Measurements from ENCODE around the gene TRIM52. TPM values are rescaled to one million over a fixed set of nuclear protein-coding genes. Genes with fewer than 3 reads are reported as not detected.

The TRIM52 gene
- total and polyA plus RNA-seq, 9 of the 15 experiments (the other 6 are each of a cell fraction or from before 2014, with no cell fraction given) = 3.3 to 21.9 (median 13.5) TPM

DNA sequence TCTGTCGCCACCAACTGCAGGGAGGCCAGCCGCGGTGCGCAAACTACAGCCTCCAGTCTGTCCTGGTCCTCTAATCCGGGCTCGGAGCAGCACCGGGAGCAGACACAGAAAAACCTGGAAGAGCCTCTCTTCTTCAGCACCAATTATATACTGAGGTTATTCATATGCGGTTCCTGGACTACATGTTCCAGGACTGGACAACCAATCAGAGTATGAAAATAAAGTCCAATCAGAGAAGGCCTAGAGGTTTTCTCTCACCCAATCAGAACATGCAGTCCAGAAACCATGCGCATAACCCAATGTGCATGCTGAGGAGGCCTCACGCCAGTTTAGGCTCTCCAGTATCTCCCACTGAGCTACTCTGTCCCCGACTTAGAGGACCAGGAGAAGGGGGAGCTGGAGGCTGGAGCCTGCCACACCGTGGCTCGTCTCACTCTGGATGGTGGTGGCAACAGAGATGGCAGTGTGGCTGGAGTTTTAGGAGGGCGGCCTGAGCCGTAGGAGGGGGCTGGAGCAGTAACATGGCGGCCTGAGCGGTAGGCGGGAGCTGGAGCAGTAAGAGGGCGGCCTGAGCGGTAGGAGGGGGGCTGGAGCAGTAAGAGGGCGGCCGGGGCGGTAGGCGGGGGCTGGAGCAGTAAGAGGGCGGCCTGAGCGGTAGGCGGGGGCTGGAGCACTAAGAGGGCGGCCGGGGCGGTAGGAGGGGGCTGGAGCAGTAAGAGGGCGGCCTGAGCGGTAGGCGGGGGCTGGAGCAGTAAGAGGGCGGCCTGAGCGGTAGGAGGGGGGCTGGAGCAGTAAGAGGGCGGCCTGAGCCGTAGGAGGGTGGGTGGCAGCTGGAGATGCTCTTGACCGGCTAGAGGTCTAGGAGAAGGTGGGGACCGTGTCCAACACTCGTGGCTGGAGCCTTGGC, 20.4 kb upstream of the TRIM52 start (continued):
- TF ChIP-seq, protein P1, sequence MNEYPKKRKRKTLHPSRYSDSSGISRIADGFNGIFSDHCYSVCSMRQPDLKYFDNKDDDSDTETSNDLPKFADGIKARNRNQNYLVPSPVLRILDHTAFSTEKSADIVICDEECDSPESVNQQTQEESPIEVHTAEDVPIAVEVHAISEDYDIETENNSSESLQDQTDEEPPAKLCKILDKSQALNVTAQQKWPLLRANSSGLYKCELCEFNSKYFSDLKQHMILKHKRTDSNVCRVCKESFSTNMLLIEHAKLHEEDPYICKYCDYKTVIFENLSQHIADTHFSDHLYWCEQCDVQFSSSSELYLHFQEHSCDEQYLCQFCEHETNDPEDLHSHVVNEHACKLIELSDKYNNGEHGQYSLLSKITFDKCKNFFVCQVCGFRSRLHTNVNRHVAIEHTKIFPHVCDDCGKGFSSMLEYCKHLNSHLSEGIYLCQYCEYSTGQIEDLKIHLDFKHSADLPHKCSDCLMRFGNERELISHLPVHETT (CRISPR knock-in tag; conservative IDR thresholded peaks at IDR 0.05 in 1 of 2, IDR thresholded peaks at IDR 0.05 in 1 of 2) = 0 out of 4 replicates have a peak, but pooled peaks of 1 of the 2 experiments have one; percentile 57
- TF ChIP-seq NR4A1 (CRISPR knock-in tag; IDR thresholded peaks at IDR 0.05) = no peak
- no peak for TF ChIP-seq NR4A1 (tag; IDR thresholded peaks at IDR 0.05)
- TF ChIP-seq EWSR1 (IDR thresholded peaks at IDR 0.05; ENCODE audit: borderline replicate concordance, low read depth, partially characterized antibody) = no peak
- TF ChIP-seq ZNF41 (CRISPR knock-in tag; conservative IDR thresholded peaks at IDR 0.05) = no peak
- no peak for TF ChIP-seq ZNF699 (CRISPR knock-in tag; IDR thresholded peaks at IDR 0.05; ENCODE audit: insufficient replicate concordance)
- TF ChIP-seq E2F3 (CRISPR knock-in tag; IDR thresholded peaks at IDR 0.05) = no peak
- no peak for TF ChIP-seq CBX5 (IDR thresholded peaks at IDR 0.05; ENCODE audit: borderline replicate concordance, low read depth)
- peak; percentile 82 for TF ChIP-seq MAX (CRISPR knock-in tag; IDR thresholded peaks at IDR 0.05)
- TF ChIP-seq TGIF2 (CRISPR knock-in tag; IDR thresholded peaks at IDR 0.05) = no peak
- TF ChIP-seq GTF3C2 (IDR thresholded peaks at IDR 0.05; ENCODE audit: borderline replicate concordance, extremely low read depth, insufficient read length) = no peak
- TF ChIP-seq ZC3H11A (IDR thresholded peaks at IDR 0.05; ENCODE audit: low read depth, low read length) = no peak
- no peak for TF ChIP-seq GABPB2 (CRISPR knock-in tag; conservative IDR thresholded peaks at IDR 0.05)
- TF ChIP-seq HNRNPLL (IDR thresholded peaks at IDR 0.05; ENCODE audit: low read depth, low read length, poor library complexity, severe bottlenecking) = peak; percentile 22
- no peak for TF ChIP-seq ZEB2 (IDR thresholded peaks at IDR 0.05)
- TF ChIP-seq ILK (tag; IDR thresholded peaks at IDR 0.05; ENCODE audit: borderline replicate concordance, low read depth) = no peak
- no peak for TF ChIP-seq NR1H2 (CRISPR knock-in tag; IDR thresholded peaks at IDR 0.05)
- TF ChIP-seq CTBP1 (IDR thresholded peaks at IDR 0.05; ENCODE audit: borderline replicate concordance) = no peak
- TF ChIP-seq RFX5 (IDR thresholded peaks at IDR 0.05; ENCODE audit: low read depth, low read length) = 0 out of 2 replicates have a peak, but pooled peaks have one; percentile 50
- no peak for TF ChIP-seq KDM2B (CRISPR knock-in tag; IDR thresholded peaks at IDR 0.05)
- no peak for TF ChIP-seq CHD4 (IDR thresholded peaks at IDR 0.05; ENCODE audit: insufficient read depth, insufficient replicate concordance, low read depth, low read length, poor library complexity, severe bottlenecking)
